Posterior vena cava (tissue), 2 donors: Measurements from ENCODE around the gene SLIT1. TPM values are rescaled to one million over a fixed set of nuclear protein-coding genes. Genes with fewer than 3 reads are reported as not detected.

Experiments
- DNase-seq: peaks from one replicate; pipeline ENCODE4 v3.0.0-alpha.2; 2020; ENCODE audit warnings: low spot score
- intact Hi-C, 2 donors: fragments of 100-400 bp; cut with DNase I; formaldehyde crosslinking; loops; one replicate each; pipeline versions ENCODE4 v1.14.1 to v1.14.2; 2022 to 2023
- long read RNA-seq, 2 donors: library from polyadenylated mRNA; unstranded; transcript quantifications; one replicate each; pipeline ENCODE4 v2.0.0, GENCODE V29; 2020 to 2021
- total RNA-seq, 2 donors: library from RNA; stranded (reverse); fragmentation: NEBNext Ultra II Directional; extraction: Animal tissue kit (Norgen Biotek cat#: 25700); gene quantifications; one replicate each; pipeline ENCODE4 v1.2.1, GENCODE V29; 2021
- donor health status: DM: yes; HTN: yes; CAD: no.
- donor health status: DM: yes; HTN: yes; CAD: no.

Gene SLIT1
- total RNA-seq = under 1 TPM; 0.23 to 0.33 TPM
- long read RNA-seq, donor 1 = 0 reads
- long read RNA-seq, donor 2 = 0 reads

GRCh38 chr10:97185326-97186058, at the start of gene SLIT1:
Gene SLIT1, minus strand, starts transcription at chr10:97185959. Its CDS starts 285 bp downstream, at chr10:97185674.
- intact Hi-C loops = no loop called here
- peak; percentile 76 for DNase-seq

- no peak for DNase-seq
- intact Hi-C loops = no loop called here
Measured at GRCh38 chr10:97235353-97235752, 49.6 kb upstream of the SLIT1 start.

GRCh38 chr10:97234400-97234799, 48.6 kb upstream of the SLIT1 start:
- intact Hi-C loops = no loop called here
- DNase-seq = no peak

- DNase-seq = no peak
- intact Hi-C loops = no loop called here
Measured at GRCh38 chr10:97230146-97230545, 44.4 kb upstream of the SLIT1 start.

- no peak for DNase-seq
- intact Hi-C loops = no loop called here
Measured at GRCh38 chr10:97229322-97230015, 43.7 kb upstream of the SLIT1 start.

GRCh38 chr10:97228775-97229157, 43.0 kb upstream of the SLIT1 start:
- no peak for DNase-seq
- intact Hi-C loops = no loop called here

- intact Hi-C loops = no loop called here
Measured at GRCh38 chr10:97228130-97228774, 42.5 kb upstream of the SLIT1 start.

GRCh38 chr10:97226398-97226797, 40.6 kb upstream of the SLIT1 start:
- intact Hi-C loops = no loop called here
- DNase-seq = no peak

More at GRCh38 chr10:97228130-97228774, 42.5 kb upstream of the SLIT1 start:
- DNase-seq = no peak

- no peak for DNase-seq
- intact Hi-C loops = no loop called here
Measured at GRCh38 chr10:97224483-97225435, 39.0 kb upstream of the SLIT1 start.

GRCh38 chr10:97222326-97222961, 36.7 kb upstream of the SLIT1 start:
- no peak for DNase-seq
- intact Hi-C loops = no loop called here

GRCh38 chr10:97220355-97220754, 34.6 kb upstream of the SLIT1 start:
- no peak for DNase-seq
- intact Hi-C loops = no loop called here

GRCh38 chr10:97217299-97217698, 31.5 kb upstream of the SLIT1 start:
- no peak for DNase-seq
- intact Hi-C loops = no loop called here

- intact Hi-C loops = no loop called here
- DNase-seq = peak; percentile 76
Measured at GRCh38 chr10:97215619-97216260, 30.0 kb upstream of the SLIT1 start.

- DNase-seq = peak; percentile 68
- intact Hi-C loops = loop anchor here in 1 of 2 donors (5.0 kb wide), 1 partner anchor 141 kb away; no protein-coding TSS in a partner anchor
Measured at GRCh38 chr10:97213431-97213830, 27.7 kb upstream of the SLIT1 start.

- DNase-seq = no peak
- intact Hi-C loops = loop anchor here in 1 of 2 donors (5.0 kb wide), 1 partner anchor 139 kb away; no protein-coding TSS in a partner anchor
Measured at GRCh38 chr10:97211229-97211628, 25.5 kb upstream of the SLIT1 start.

GRCh38 chr10:97210543-97210960, 24.8 kb upstream of the SLIT1 start:
- no peak for DNase-seq
- intact Hi-C loops = loop anchor here in 1 of 2 donors (5.0 kb wide), 1 partner anchor 138 kb away; no protein-coding TSS in a partner anchor

- intact Hi-C loops = loop anchor here in 1 of 2 donors (5.0 kb wide), 1 partner anchor 136 kb away; no protein-coding TSS in a partner anchor
- peak; percentile 19 for DNase-seq
Measured at GRCh38 chr10:97207756-97208346, 22.1 kb upstream of the SLIT1 start.
